SIG-M5 treated with dmso at 0.1 percent for 504 hours (cell line): ENCODE results near the gene SLC43A3.

Experiments
- DNase-seq: peaks from one replicate; lab custom pipeline; 2025; ENCODE audit not compliant: unreplicated experiment; lab: John Stamatoyannopoulos, UW

The SLC43A3 gene

GRCh38 chr11:57426929-57427726 lies at the start of gene SLC43A3:
SLC43A3 (minus strand) TSS chr11:57427121; CDS start chr11:57426172, 949 bp downstream.
- DNase-seq = peak; percentile 85

GRCh38 chr11:57476047-57476756 lies 49.3 kb upstream of the SLC43A3 start:
- no peak for DNase-seq

GRCh38 chr11:57475671-57476046 lies 48.7 kb upstream of the SLC43A3 start:
- DNase-seq = no peak

- no peak for DNase-seq
Measured at GRCh38 chr11:57475191-57475590, 48.3 kb upstream of the SLC43A3 start.

GRCh38 chr11:57474803-57475115 lies 47.8 kb upstream of the SLC43A3 start:
- no peak for DNase-seq

- peak; percentile 81 for DNase-seq
Measured at GRCh38 chr11:57474017-57474802, 47.3 kb upstream of the SLC43A3 start.

GRCh38 chr11:57473285-57473841 lies 46.4 kb upstream of the SLC43A3 start:
- peak; percentile 91 for DNase-seq

GRCh38 chr11:57471496-57471895 lies 44.6 kb upstream of the SLC43A3 start:
- no peak for DNase-seq

- DNase-seq = no peak
Measured at GRCh38 chr11:57469268-57469667, 42.3 kb upstream of the SLC43A3 start.

- DNase-seq = no peak
Measured at GRCh38 chr11:57468276-57468675, 41.4 kb upstream of the SLC43A3 start.

GRCh38 chr11:57467508-57468157 lies 40.7 kb upstream of the SLC43A3 start:
- DNase-seq = no peak

- no peak for DNase-seq
Measured at GRCh38 chr11:57466680-57467079, 39.8 kb upstream of the SLC43A3 start.

- DNase-seq = no peak
Measured at GRCh38 chr11:57464539-57465181, 37.7 kb upstream of the SLC43A3 start.

- DNase-seq = no peak
Measured at GRCh38 chr11:57463671-57464538, 37.0 kb upstream of the SLC43A3 start.

GRCh38 chr11:57462597-57462996 lies 35.7 kb upstream of the SLC43A3 start:
- no peak for DNase-seq

GRCh38 chr11:57461841-57462489 lies 35.0 kb upstream of the SLC43A3 start:
- no peak for DNase-seq

GRCh38 chr11:57460758-57461749 lies 34.1 kb upstream of the SLC43A3 start:
- DNase-seq = no peak
